ENCODE data around the gene PAPPA2. TPM values are rescaled to one million over a fixed set of nuclear protein-coding genes. Genes with fewer than 3 reads are reported as not detected.

Gene PAPPA2
- total RNA-seq, 2 experiments from 2014 or later = 0.19 TPM; not detected in 1

DNA sequence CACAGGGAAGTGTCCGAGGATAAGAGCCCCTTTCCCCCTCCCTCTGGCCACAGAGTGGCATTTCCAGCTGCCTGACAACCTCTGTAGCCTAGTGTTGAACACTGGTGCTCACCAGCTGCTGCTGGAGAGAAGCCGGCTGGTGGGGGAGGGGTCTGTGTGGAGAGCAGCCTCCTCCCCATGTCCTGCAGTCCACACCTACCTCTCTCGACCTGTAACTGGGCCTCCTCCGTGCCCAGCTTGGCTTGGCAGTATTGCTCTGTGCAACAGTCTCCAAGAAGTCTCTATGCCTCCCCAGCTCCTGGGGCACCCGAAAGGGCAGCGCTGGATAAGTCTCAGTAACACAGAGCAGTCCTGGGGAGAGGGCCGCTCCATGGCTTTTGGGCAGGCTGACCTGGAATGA is 17.0 kb downstream of the PAPPA2 start:
- TF ChIP-seq EZH2phosphoT487 (IDR thresholded peaks at IDR 0.05; ENCODE audit: borderline replicate concordance, low read depth, low read length) = no peak
- TF ChIP-seq, protein P1, sequence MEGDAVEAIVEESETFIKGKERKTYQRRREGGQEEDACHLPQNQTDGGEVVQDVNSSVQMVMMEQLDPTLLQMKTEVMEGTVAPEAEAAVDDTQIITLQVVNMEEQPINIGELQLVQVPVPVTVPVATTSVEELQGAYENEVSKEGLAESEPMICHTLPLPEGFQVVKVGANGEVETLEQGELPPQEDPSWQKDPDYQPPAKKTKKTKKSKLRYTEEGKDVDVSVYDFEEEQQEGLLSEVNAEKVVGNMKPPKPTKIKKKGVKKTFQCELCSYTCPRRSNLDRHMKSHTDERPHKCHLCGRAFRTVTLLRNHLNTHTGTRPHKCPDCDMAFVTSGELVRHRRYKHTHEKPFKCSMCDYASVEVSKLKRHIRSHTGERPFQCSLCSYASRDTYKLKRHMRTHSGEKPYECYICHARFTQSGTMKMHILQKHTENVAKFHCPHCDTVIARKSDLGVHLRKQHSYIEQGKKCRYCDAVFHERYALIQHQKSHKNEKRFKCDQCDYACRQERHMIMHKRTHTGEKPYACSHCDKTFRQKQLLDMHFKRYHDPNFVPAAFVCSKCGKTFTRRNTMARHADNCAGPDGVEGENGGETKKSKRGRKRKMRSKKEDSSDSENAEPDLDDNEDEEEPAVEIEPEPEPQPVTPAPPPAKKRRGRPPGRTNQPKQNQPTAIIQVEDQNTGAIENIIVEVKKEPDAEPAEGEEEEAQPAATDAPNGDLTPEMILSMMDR (conservative IDR thresholded peaks at IDR 0.05; ENCODE audit: low read length) = no peak
- intact Hi-C loops (cut with micrococcal nuclease; ENCODE audit: unreplicated experiment) = no loop called here
- Histone ChIP-seq H4K20me1 (ENCODE audit: insufficient read depth, low read length) (no peaks in the 10 kb centered on the region), H2AFZ (ENCODE audit: low read length) (no peak overlapping the region), H3K4me1 (ENCODE audit: insufficient read depth, low read length, poor library complexity, severe bottlenecking) (no peaks in the 10 kb centered on the region), H3K4me3 (ENCODE audit: low read depth, low read length, poor library complexity, severe bottlenecking) (no peak overlapping the region), H3K9me3 (ENCODE audit: low read length) (no peaks in the 10 kb centered on the region), H3K36me3 (ENCODE audit: insufficient read depth, low read length) (no peaks in the 10 kb centered on the region), H3K4me2 (ENCODE audit: low read length) (no peak overlapping the region), H3K79me2 (ENCODE audit: insufficient read depth, low read depth, low read length) (no peaks in the 10 kb centered on the region), H3K27ac (ENCODE audit: low read depth, low read length, poor library complexity, severe bottlenecking) (no peak overlapping the region), H3K9me2 (ENCODE audit: insufficient read depth, low read length) (no peaks in the 10 kb centered on the region)
- no TSS peak for BruUV-seq (replicated peaks)
- CTCF ChIA-PET (ENCODE audit: unreplicated experiment) = no interaction called here
- POLR2A ChIA-PET = no interaction called here
- DNase-seq (ENCODE audit: low spot score) = no peak

- Histone ChIP-seq H4K20me1 (ENCODE audit: insufficient read depth, low read length) (no peaks in the 10 kb centered on the region), H3K4me3 (ENCODE audit: low read depth, low read length, poor library complexity, severe bottlenecking) (no peak overlapping the region), H3K36me3 (ENCODE audit: insufficient read depth, low read length) (no peaks in the 10 kb centered on the region), H2AFZ (ENCODE audit: low read length) (no peak overlapping the region), H3K27ac (ENCODE audit: low read depth, low read length, poor library complexity, severe bottlenecking) (no peak overlapping the region), H3K9me3 (ENCODE audit: low read length) (no peaks in the 10 kb centered on the region), H3K4me1 (ENCODE audit: insufficient read depth, low read length, poor library complexity, severe bottlenecking) (no peaks in the 10 kb centered on the region), H3K79me2 (ENCODE audit: insufficient read depth, low read depth, low read length) (no peaks in the 10 kb centered on the region), H3K9me2 (ENCODE audit: insufficient read depth, low read length) (no peaks in the 10 kb centered on the region), H3K4me2 (ENCODE audit: low read length) (no peak overlapping the region)
- TF ChIP-seq, protein P1 (conservative IDR thresholded peaks at IDR 0.05; ENCODE audit: low read length) = no peak
- TF ChIP-seq EZH2phosphoT487 (IDR thresholded peaks at IDR 0.05; ENCODE audit: borderline replicate concordance, low read depth, low read length) = no peak
- DNase-seq (ENCODE audit: low spot score) = no peak
- CTCF ChIA-PET (ENCODE audit: unreplicated experiment) = no interaction called here
- POLR2A ChIA-PET = no interaction called here
- intact Hi-C loops (cut with micrococcal nuclease; ENCODE audit: unreplicated experiment) = no loop called here
- BruUV-seq (replicated peaks) = no TSS peak
Observed at GRCh38 chr1:176480750-176481149, 17.8 kb downstream of the PAPPA2 start.

DNA sequence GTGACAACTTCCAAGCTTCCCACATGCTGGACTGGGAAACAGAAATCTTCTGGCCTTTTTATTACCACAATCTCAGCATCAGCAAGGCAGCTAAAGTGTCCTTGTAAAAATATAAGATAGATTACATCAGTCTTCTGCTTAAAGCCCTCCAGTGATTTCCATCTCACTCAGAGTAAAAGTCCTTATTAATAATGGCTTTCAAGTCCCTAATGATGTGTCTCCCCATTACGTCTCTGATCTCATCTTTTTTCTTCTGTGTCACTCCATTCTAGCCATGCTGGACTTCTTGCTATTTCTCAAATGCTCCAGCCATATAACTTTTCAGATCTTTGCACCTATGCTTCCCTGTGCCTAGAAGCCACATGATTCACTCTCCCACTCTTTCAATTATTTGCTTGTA is 22.1 kb downstream of the PAPPA2 start:
- H2AFZ ChIP-seq (ENCODE audit: low read length) = no peak overlapping the region
- no peaks in the 10 kb centered on the region for H3K36me3 ChIP-seq (ENCODE audit: insufficient read depth, low read length)
- no peak for TF ChIP-seq EZH2phosphoT487 (IDR thresholded peaks at IDR 0.05; ENCODE audit: borderline replicate concordance, low read depth, low read length)
- TF ChIP-seq, protein P1 (conservative IDR thresholded peaks at IDR 0.05; ENCODE audit: low read length) = no peak
- no peaks in the 10 kb centered on the region for H3K4me1 ChIP-seq (ENCODE audit: insufficient read depth, low read length, poor library complexity, severe bottlenecking)
- no peak overlapping the region for H3K27ac ChIP-seq (ENCODE audit: low read depth, low read length, poor library complexity, severe bottlenecking)
- no peaks in the 10 kb centered on the region for H4K20me1 ChIP-seq (ENCODE audit: insufficient read depth, low read length)
- no peaks in the 10 kb centered on the region for H3K79me2 ChIP-seq (ENCODE audit: insufficient read depth, low read depth, low read length)
- no peaks in the 10 kb centered on the region for H3K9me2 ChIP-seq (ENCODE audit: insufficient read depth, low read length)
- no peak overlapping the region for H3K4me3 ChIP-seq (ENCODE audit: low read depth, low read length, poor library complexity, severe bottlenecking)
- ChIA-PET POLR2A (no interaction called here), CTCF (ENCODE audit: unreplicated experiment) (no interaction called here)
- no peak for DNase-seq (ENCODE audit: low spot score)
- no peaks in the 10 kb centered on the region for H3K9me3 ChIP-seq (ENCODE audit: low read length)
- intact Hi-C loops (cut with micrococcal nuclease; ENCODE audit: unreplicated experiment) = no loop called here
- BruUV-seq (replicated peaks) = no TSS peak
- no peak overlapping the region for H3K4me2 ChIP-seq (ENCODE audit: low read length)

Measured in OCI-LY7 (cell line).